AG04450 (cell line): ENCODE results near the gene SEPTIN12. TPM values are rescaled to one million over a fixed set of nuclear protein-coding genes. Genes with fewer than 3 reads are reported as not detected.

Experiments used
- CTCF ChIA-PET: fragments of 300-600, 350-600 bp; formaldehyde crosslinking; extraction: SDS; loops from one replicate; lab custom pipeline; 2022; ENCODE audit warnings: antibody characterized with exemption, inconsistent platforms; lab: Charles Lee
- POLR2A ChIA-PET: fragments of 350-600 bp; formaldehyde crosslinking; extraction: SDS; loops from one replicate; lab custom pipeline; 2021; ENCODE audit warnings: antibody characterized with exemption, inconsistent platforms; lab: Yijun Ruan, JAX
- DNase-seq: peaks from one replicate; pipeline ENCODE4 v3.0.0-alpha.2; 2011; ENCODE audit warnings: low read depth, low spot score
- H3K27ac ChIP-seq: one replicate; pipeline ENCODE4 v1.5.1; 2012; ENCODE audit warnings: low read depth, low read length, control low read depth
- H3K27me3 ChIP-seq: one replicate; pipeline ENCODE4 v1.6.0; 2012; ENCODE audit warnings: low read length; ENCODE audit not compliant: control insufficient read depth, insufficient read depth
- H3K4me3 ChIP-seq: 2 replicates; pipeline ENCODE4 v1.5.1; 2011; ENCODE audit warnings: mild to moderate bottlenecking, low read depth, low read length, control low read depth
- H3K9me3 ChIP-seq: 2 replicates; pipeline ENCODE4 v1.5.1; 2012; ENCODE audit warnings: low read length; ENCODE audit not compliant: control insufficient read depth, insufficient read depth
- polyA plus RNA-seq: library from polyadenylated mRNA; depleted of rRNA; stranded (reverse); fragments of >200 nt; gene quantifications from 2 replicates; pipeline ENCODE4 v1.2.3, GENCODE V29; 2011
- TF ChIP-seq, protein P1 (sequence below): IDR thresholded peaks from 2 replicates; pipeline ENCODE4 v1.5.1; 2011; ENCODE audit warnings: low read depth, low read length, control low read depth, inconsistent platforms

SEPTIN12 gene
- polyA plus RNA-seq, 1 experiment, result not detected

DNA sequence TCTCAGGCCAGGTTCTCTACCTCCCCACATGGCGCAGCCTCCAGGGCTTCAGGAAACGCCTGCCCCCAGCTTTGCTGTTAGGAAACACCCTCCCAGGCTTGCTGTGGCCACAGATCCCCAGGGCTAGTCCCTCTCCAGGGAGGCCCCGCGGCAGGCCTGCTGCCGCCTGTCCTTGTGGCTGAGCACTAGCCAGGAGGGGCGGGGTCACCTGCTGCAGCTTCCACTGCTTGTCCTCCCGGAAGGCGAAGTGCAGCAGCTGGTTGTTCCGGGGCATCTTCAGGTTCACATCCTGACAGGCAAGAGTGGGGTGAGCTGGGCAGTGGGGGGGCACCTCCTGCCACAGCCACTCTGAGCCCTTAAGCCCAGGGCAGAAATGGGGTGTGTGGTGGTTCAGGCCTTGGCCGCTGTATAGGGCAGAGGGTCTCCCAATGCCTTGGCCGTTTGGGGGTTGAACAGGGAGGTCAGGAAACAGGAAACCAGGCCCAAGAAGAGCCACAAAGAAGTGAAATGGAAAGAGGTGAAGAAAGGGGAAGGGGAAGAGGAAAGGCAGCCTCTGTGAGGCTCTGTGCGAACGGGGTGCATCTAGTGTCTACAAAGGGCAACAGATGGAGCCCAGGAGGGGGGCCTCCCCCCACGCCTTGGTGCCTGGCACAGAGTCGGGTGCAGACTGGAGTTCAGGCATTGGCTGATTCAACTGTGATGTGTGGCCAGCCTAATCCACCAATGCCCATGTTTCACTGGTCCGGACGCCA, 12.3 kb upstream of the SEPTIN12 start:
- Histone ChIP-seq H3K4me3 (no peak overlapping the region), H3K27ac (no peak overlapping the region), H3K27me3 (no peaks in the 10 kb centered on the region), H3K9me3 (no peaks in the 10 kb centered on the region; the same call in 1 of the 2 replicates)
- ChIA-PET CTCF (no interaction called here), POLR2A (no interaction called here)
- no peak for DNase-seq
- TF ChIP-seq, protein P1, sequence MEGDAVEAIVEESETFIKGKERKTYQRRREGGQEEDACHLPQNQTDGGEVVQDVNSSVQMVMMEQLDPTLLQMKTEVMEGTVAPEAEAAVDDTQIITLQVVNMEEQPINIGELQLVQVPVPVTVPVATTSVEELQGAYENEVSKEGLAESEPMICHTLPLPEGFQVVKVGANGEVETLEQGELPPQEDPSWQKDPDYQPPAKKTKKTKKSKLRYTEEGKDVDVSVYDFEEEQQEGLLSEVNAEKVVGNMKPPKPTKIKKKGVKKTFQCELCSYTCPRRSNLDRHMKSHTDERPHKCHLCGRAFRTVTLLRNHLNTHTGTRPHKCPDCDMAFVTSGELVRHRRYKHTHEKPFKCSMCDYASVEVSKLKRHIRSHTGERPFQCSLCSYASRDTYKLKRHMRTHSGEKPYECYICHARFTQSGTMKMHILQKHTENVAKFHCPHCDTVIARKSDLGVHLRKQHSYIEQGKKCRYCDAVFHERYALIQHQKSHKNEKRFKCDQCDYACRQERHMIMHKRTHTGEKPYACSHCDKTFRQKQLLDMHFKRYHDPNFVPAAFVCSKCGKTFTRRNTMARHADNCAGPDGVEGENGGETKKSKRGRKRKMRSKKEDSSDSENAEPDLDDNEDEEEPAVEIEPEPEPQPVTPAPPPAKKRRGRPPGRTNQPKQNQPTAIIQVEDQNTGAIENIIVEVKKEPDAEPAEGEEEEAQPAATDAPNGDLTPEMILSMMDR, result no peak

DNA sequence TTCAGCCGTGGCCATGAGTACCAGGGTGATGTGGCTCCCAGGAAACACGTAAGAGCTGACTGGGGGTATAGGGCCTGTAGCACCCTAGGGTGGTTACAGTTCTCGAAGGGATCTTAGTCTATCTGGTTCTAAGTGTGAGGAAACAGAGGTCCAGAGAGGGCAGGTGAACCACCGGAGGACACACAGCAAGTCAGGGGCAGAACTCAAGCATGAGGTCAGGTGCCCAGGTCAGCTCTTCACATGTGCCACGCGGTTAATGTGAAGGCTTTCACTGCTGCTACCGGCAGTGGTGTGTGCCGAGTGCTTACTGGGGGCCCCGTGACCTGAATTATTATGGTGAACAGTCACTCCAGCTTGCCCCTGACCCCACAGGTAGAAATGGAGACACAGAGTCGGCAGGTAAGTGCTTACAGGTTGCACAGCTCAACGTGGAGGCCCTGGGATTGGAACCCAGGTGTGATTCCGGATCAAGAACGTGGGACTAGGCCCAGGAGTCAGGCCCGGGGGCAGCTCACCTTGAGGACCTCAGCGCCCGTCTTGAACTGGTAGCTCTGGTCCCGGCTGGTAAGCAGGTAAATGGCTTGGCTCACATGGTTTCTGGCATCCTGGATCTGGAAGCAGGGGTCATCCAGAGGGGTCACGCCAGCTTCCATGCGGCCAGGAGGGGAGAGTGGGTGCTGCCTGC, 11.2 kb upstream of the SEPTIN12 start:
- POLR2A ChIA-PET, result interaction anchor here (0.5 kb wide), 1 partner anchor 235 kb away, joined by 4 read pairs; no protein-coding TSS in a partner anchor
- Histone ChIP-seq H3K4me3 (no peak overlapping the region), H3K27me3 (no peaks in the 10 kb centered on the region), H3K9me3 (no peaks in the 10 kb centered on the region; the same call in 1 of the 2 replicates), H3K27ac (no peak overlapping the region)
- TF ChIP-seq, protein P1, result no peak
- CTCF ChIA-PET, result no interaction called here
- no peak for DNase-seq

DNA sequence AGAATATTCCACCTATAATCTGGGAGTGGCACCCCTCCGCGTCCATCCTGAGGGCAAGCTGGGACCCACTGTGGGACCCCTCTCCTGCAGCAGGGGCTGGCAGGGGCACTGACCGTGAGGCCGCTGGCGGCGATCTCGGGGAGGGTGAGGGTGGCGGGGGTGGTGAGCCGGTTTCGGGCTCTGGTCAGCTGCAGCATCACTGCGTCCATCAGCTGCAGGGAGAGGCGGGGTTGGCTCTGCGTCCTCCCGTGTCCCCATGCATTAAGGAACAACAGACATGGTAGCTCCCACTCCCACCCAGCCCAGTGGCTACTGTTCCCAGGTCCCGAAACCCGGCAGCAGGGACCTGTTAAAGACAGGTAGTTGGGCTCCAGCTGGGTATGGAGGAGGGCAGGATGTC, 10.3 kb upstream of the SEPTIN12 start:
- Histone ChIP-seq H3K27ac (no peak overlapping the region), H3K4me3 (no peak overlapping the region), H3K27me3 (no peaks in the 10 kb centered on the region), H3K9me3 (no peaks in the 10 kb centered on the region; the same call in 1 of the 2 replicates)
- ChIA-PET POLR2A (no interaction called here), CTCF (no interaction called here)
- TF ChIP-seq, protein P1, result no peak
- no peak for DNase-seq

DNA sequence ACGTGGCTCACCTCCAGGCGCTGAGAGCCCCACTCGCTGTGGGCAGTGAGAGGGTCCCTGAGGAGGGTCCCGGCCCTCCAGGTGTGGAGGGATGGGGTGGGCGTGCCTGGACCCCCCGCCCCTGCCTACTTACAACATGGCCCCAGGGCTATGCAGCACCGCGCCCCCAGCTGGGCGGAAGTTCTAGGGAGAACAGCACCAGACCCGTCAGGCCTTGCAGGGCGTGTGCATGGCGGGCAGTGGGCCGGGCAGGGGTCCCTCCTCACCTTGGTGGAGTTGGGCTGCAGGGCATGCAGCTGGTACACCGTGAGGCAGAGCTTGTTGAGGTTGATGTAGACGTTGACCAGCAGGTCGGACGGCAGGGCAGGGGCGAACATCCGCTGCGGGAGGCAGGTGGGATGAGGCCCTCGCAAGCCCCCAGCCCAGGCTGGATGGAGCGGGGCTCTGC, 9.7 kb upstream of the SEPTIN12 start:
- H3K9me3 ChIP-seq, result no peaks in the 10 kb centered on the region; the same call in 1 of the 2 replicates
- DNase-seq, result no peak
- CTCF ChIA-PET, result no interaction called here
- TF ChIP-seq, protein P1, result no peak
- POLR2A ChIA-PET, result no interaction called here
- no peak overlapping the region for H3K27ac ChIP-seq
- H3K27me3 ChIP-seq, result no peaks in the 10 kb centered on the region
- no peak overlapping the region for H3K4me3 ChIP-seq
